ENCODE measurements around the gene NOPCHAP1. TPM values are rescaled to one million over a fixed set of nuclear protein-coding genes. Genes with fewer than 3 reads are reported as not detected.

NOPCHAP1 gene
- total and polyA plus RNA-seq, 3 experiments from 2014 or later = 16.6 to 27.8 (median 25.8) TPM

GRCh38 chr12:105015543-105015942 lies 29.4 kb downstream of the NOPCHAP1 start:
- peaks cover 22 to 57% (median 31%) of the 10 kb centered on the region in 3 donors for H3K36me3 Mint-ChIP-seq
- peaks cover 4 to 14% (median 6%) of the 10 kb centered on the region in 5 donors for H3K9me3 Mint-ChIP-seq
- no peaks in the 10 kb centered on the region for H3K4me1 Mint-ChIP-seq
- H3K27me3 ChIP-seq (ENCODE audit: insufficient read depth, low read length, poor library complexity, severe bottlenecking) = no peaks in the 10 kb centered on the region
- H3K36me3 ChIP-seq (ENCODE audit: insufficient read depth, low read length) = no peaks in the 10 kb centered on the region
- no peaks in the 10 kb centered on the region for H3K9me3 ChIP-seq (ENCODE audit: low read length)
- H3K4me1 ChIP-seq (ENCODE audit: insufficient read depth, low read length) = no peaks in the 10 kb centered on the region
- no peak overlapping the region for H3K4me3 Mint-ChIP-seq
- DNase-seq = no peak
- no peak overlapping the region for H3K27ac ChIP-seq (ENCODE audit: low read depth, low read length)
- CTCF ChIA-PET = no interaction called here
- POLR2A ChIA-PET = no interaction called here
- no peak overlapping the region for H3K4me3 ChIP-seq (ENCODE audit: low read length)
- H3K27me3 Mint-ChIP-seq = no peaks in the 10 kb centered on the region
- H3K27ac Mint-ChIP-seq = no peak overlapping the region

- no peak for DNase-seq
- no peaks in the 10 kb centered on the region for H3K4me1 ChIP-seq (ENCODE audit: insufficient read depth, low read length)
- H3K9me3 Mint-ChIP-seq = no peaks in the 10 kb centered on the region
- ChIA-PET POLR2A (no interaction called here), CTCF (no interaction called here)
- no peaks in the 10 kb centered on the region for H3K9me3 ChIP-seq (ENCODE audit: low read length)
- H3K27me3 Mint-ChIP-seq = no peaks in the 10 kb centered on the region
- no peak overlapping the region for H3K4me3 ChIP-seq (ENCODE audit: low read length)
- H3K4me3 Mint-ChIP-seq = no peak overlapping the region
- no peaks in the 10 kb centered on the region for H3K27me3 ChIP-seq (ENCODE audit: insufficient read depth, low read length, poor library complexity, severe bottlenecking)
- no peak overlapping the region for H3K27ac Mint-ChIP-seq
- H3K36me3 ChIP-seq (ENCODE audit: insufficient read depth, low read length) = no peaks in the 10 kb centered on the region
- H3K4me1 Mint-ChIP-seq = no peaks in the 10 kb centered on the region
- no peak overlapping the region for H3K27ac ChIP-seq (ENCODE audit: low read depth, low read length)
- peaks cover 0 to 32% (median 14%) of the 10 kb centered on the region in 3 donors for H3K36me3 Mint-ChIP-seq
Observed at GRCh38 chr12:105018012-105018411, 31.9 kb downstream of the NOPCHAP1 start.

GRCh38 chr12:105018776-105019175 lies 32.7 kb downstream of the NOPCHAP1 start:
- Histone ChIP-seq H3K4me3 (ENCODE audit: low read length) (no peak overlapping the region), H3K27me3 (ENCODE audit: insufficient read depth, low read length, poor library complexity, severe bottlenecking) (no peaks in the 10 kb centered on the region), H3K27ac (ENCODE audit: low read depth, low read length) (no peak overlapping the region), H3K9me3 (ENCODE audit: low read length) (no peaks in the 10 kb centered on the region), H3K4me1 (ENCODE audit: insufficient read depth, low read length) (no peaks in the 10 kb centered on the region), H3K36me3 (ENCODE audit: insufficient read depth, low read length) (no peaks in the 10 kb centered on the region)
- Mint-ChIP-seq H3K36me3 (peaks cover 0 to 26% (median 17%) of the 10 kb centered on the region in 3 donors), H3K4me3 (no peak overlapping the region), H3K27ac (no peak overlapping the region), H3K4me1 (no peaks in the 10 kb centered on the region), H3K9me3 (no peaks in the 10 kb centered on the region), H3K27me3 (no peaks in the 10 kb centered on the region)
- POLR2A ChIA-PET = no interaction called here
- CTCF ChIA-PET = interaction anchor here (1.5 kb wide), 1 partner anchor 35 kb away, joined by 3 read pairs; no protein-coding TSS in a partner anchor
- no peak for DNase-seq

GRCh38 chr12:105020241-105020962 lies 34.3 kb downstream of the NOPCHAP1 start:
- H3K4me3 Mint-ChIP-seq = no peak overlapping the region
- POLR2A ChIA-PET = no interaction called here
- H3K27me3 ChIP-seq (ENCODE audit: insufficient read depth, low read length, poor library complexity, severe bottlenecking) = no peaks in the 10 kb centered on the region
- no peak overlapping the region for H3K27ac Mint-ChIP-seq
- peaks cover 0 to 17% (median 12%) of the 10 kb centered on the region in 3 donors for H3K36me3 Mint-ChIP-seq
- DNase-seq = no peak
- H3K4me1 ChIP-seq (ENCODE audit: insufficient read depth, low read length) = no peaks in the 10 kb centered on the region
- H3K9me3 ChIP-seq (ENCODE audit: low read length) = no peaks in the 10 kb centered on the region
- H3K36me3 ChIP-seq (ENCODE audit: insufficient read depth, low read length) = no peaks in the 10 kb centered on the region
- H3K4me1 Mint-ChIP-seq = no peaks in the 10 kb centered on the region
- CTCF ChIA-PET = no interaction called here
- H3K9me3 Mint-ChIP-seq = no peaks in the 10 kb centered on the region
- no peak overlapping the region for H3K4me3 ChIP-seq (ENCODE audit: low read length)
- H3K27me3 Mint-ChIP-seq = no peaks in the 10 kb centered on the region
- H3K27ac ChIP-seq (ENCODE audit: low read depth, low read length) = no peak overlapping the region

- Mint-ChIP-seq H3K36me3 (peaks cover 0 to 9% (median 0%) of the 10 kb centered on the region in 3 donors), H3K4me1 (no peaks in the 10 kb centered on the region), H3K27ac (no peak overlapping the region), H3K4me3 (no peak overlapping the region), H3K27me3 (no peaks in the 10 kb centered on the region), H3K9me3 (no peaks in the 10 kb centered on the region)
- ChIA-PET CTCF (interaction anchor here (0.9 to 1.5 kb wide), 2 partner anchors 21 to 643 kb away, joined by 3 to 4 read pairs; no protein-coding TSS in a partner anchor), POLR2A (no interaction called here)
- no peak for DNase-seq
- H3K4me3 ChIP-seq (ENCODE audit: low read length) = no peak overlapping the region
- no peak overlapping the region for H3K27ac ChIP-seq (ENCODE audit: low read depth, low read length)
- no peaks in the 10 kb centered on the region for H3K4me1 ChIP-seq (ENCODE audit: insufficient read depth, low read length)
- no peaks in the 10 kb centered on the region for H3K36me3 ChIP-seq (ENCODE audit: insufficient read depth, low read length)
- no peaks in the 10 kb centered on the region for H3K27me3 ChIP-seq (ENCODE audit: insufficient read depth, low read length, poor library complexity, severe bottlenecking)
- no peaks in the 10 kb centered on the region for H3K9me3 ChIP-seq (ENCODE audit: low read length)
Observed at GRCh38 chr12:105024928-105025327, 38.8 kb downstream of the NOPCHAP1 start.

GRCh38 chr12:105025890-105026289 lies 39.8 kb downstream of the NOPCHAP1 start:
- Mint-ChIP-seq H3K9me3 (no peaks in the 10 kb centered on the region), H3K36me3 (peaks cover 0 to 8% (median 0%) of the 10 kb centered on the region in 3 donors), H3K4me3 (no peak overlapping the region), H3K27ac (no peak overlapping the region), H3K4me1 (peaks cover 2% of the 10 kb centered on the region in 3 donors), H3K27me3 (no peaks in the 10 kb centered on the region)
- no peaks in the 10 kb centered on the region for H3K4me1 ChIP-seq (ENCODE audit: insufficient read depth, low read length)
- no peak overlapping the region for H3K4me3 ChIP-seq (ENCODE audit: low read length)
- H3K36me3 ChIP-seq (ENCODE audit: insufficient read depth, low read length) = no peaks in the 10 kb centered on the region
- no peaks in the 10 kb centered on the region for H3K9me3 ChIP-seq (ENCODE audit: low read length)
- CTCF ChIA-PET = interaction anchor here (0.9 kb wide), 1 partner anchor 20 kb away, joined by 3 read pairs; no protein-coding TSS in a partner anchor
- POLR2A ChIA-PET = no interaction called here
- no peak for DNase-seq
- H3K27me3 ChIP-seq (ENCODE audit: insufficient read depth, low read length, poor library complexity, severe bottlenecking) = no peaks in the 10 kb centered on the region
- no peak overlapping the region for H3K27ac ChIP-seq (ENCODE audit: low read depth, low read length)

GRCh38 chr12:105026411-105026810 lies 40.3 kb downstream of the NOPCHAP1 start:
- H3K36me3 ChIP-seq (ENCODE audit: insufficient read depth, low read length) = no peaks in the 10 kb centered on the region
- no peaks in the 10 kb centered on the region for H3K9me3 ChIP-seq (ENCODE audit: low read length)
- no peaks in the 10 kb centered on the region for H3K27me3 Mint-ChIP-seq
- H3K27ac ChIP-seq (ENCODE audit: low read depth, low read length) = no peak overlapping the region
- CTCF ChIA-PET = no interaction called here
- peaks cover 0 to 7% (median 0%) of the 10 kb centered on the region in 3 donors for H3K36me3 Mint-ChIP-seq
- no peaks in the 10 kb centered on the region for H3K4me1 ChIP-seq (ENCODE audit: insufficient read depth, low read length)
- H3K4me3 Mint-ChIP-seq = no peak overlapping the region
- no peaks in the 10 kb centered on the region for H3K27me3 ChIP-seq (ENCODE audit: insufficient read depth, low read length, poor library complexity, severe bottlenecking)
- H3K4me3 ChIP-seq (ENCODE audit: low read length) = no peak overlapping the region
- peaks cover 7 to 8% (median 7%) of the 10 kb centered on the region in 3 donors for H3K4me1 Mint-ChIP-seq
- POLR2A ChIA-PET = no interaction called here
- no peaks in the 10 kb centered on the region for H3K9me3 Mint-ChIP-seq
- no peak for DNase-seq
- H3K27ac Mint-ChIP-seq = no peak overlapping the region

GRCh38 chr12:105030820-105031807 lies 45.0 kb downstream of the NOPCHAP1 start:
- ChIA-PET CTCF (no interaction called here), POLR2A (no interaction called here)
- Histone ChIP-seq H3K27me3 (ENCODE audit: insufficient read depth, low read length, poor library complexity, severe bottlenecking) (no peaks in the 10 kb centered on the region), H3K36me3 (ENCODE audit: insufficient read depth, low read length) (no peaks in the 10 kb centered on the region), H3K4me3 (ENCODE audit: low read length) (no peak overlapping the region), H3K27ac (ENCODE audit: low read depth, low read length) (no peak overlapping the region), H3K4me1 (ENCODE audit: insufficient read depth, low read length) (no peaks in the 10 kb centered on the region), H3K9me3 (ENCODE audit: low read length) (no peaks in the 10 kb centered on the region)
- DNase-seq = no peak
- peaks cover 8 to 16% (median 12%) of the 10 kb centered on the region in 3 donors for H3K4me1 Mint-ChIP-seq
- H3K27me3 Mint-ChIP-seq = no peaks in the 10 kb centered on the region
- H3K9me3 Mint-ChIP-seq = no peaks in the 10 kb centered on the region
- H3K36me3 Mint-ChIP-seq = peaks cover 0 to 2% (median 0%) of the 10 kb centered on the region in 3 donors
- peak overlapping the region in 5 of 8 donors; percentile 0 to 74 (median 56) for H3K27ac Mint-ChIP-seq
- H3K4me3 Mint-ChIP-seq = peak overlapping the region in 1 of 7 donors; percentile 21
